Ishikawa (cell line): ENCODE data around the gene IL31.

Experiments used
- CEBPB ChIP-seq: IDR thresholded peaks from 2 replicates; pipeline ENCODE4 v1.6.1; 2012
- CREB1 ChIP-seq: IDR thresholded peaks from 2 replicates; pipeline ENCODE4 v1.6.1; 2012; ENCODE audit warnings: low read depth
- EGR1 ChIP-seq: IDR thresholded peaks from 2 replicates; pipeline ENCODE4 v1.6.1; 2012
- EP300 ChIP-seq: IDR thresholded peaks from 2 replicates; pipeline ENCODE4 v1.6.1; 2012; ENCODE audit warnings: borderline replicate concordance
- FOXM1 ChIP-seq: IDR thresholded peaks from 2 replicates; pipeline ENCODE4 v1.6.1; 2012; ENCODE audit warnings: low read depth, borderline replicate concordance
- NFIC ChIP-seq: IDR thresholded peaks from 2 replicates; pipeline ENCODE4 v1.6.1; 2012
- RAD21 ChIP-seq: IDR thresholded peaks from 2 replicates; pipeline ENCODE4 v1.6.1; 2012; ENCODE audit warnings: low read depth
- TAF1 ChIP-seq: IDR thresholded peaks from 2 replicates; pipeline ENCODE4 v1.6.1; 2012; ENCODE audit warnings: low read depth, mild to moderate bottlenecking
- TCF12 ChIP-seq: IDR thresholded peaks from 2 replicates; pipeline ENCODE4 v1.6.1; 2012; ENCODE audit warnings: low read depth
- TEAD4 ChIP-seq: IDR thresholded peaks from 2 replicates; pipeline ENCODE4 v1.6.1; 2012
- YY1 ChIP-seq: IDR thresholded peaks from 2 replicates; pipeline ENCODE4 v1.6.1; 2012; ENCODE audit warnings: low read depth
- ZBTB7A ChIP-seq: IDR thresholded peaks from 2 replicates; pipeline ENCODE4 v1.6.1; 2012; ENCODE audit warnings: low read depth
- TF ChIP-seq, protein P1 (sequence below): IDR thresholded peaks from 2 replicates; pipeline ENCODE4 v1.6.1; 2012
- TF ChIP-seq, protein P2 (sequence below): IDR thresholded peaks from 2 replicates; pipeline ENCODE4 v1.6.1; 2012
- TF ChIP-seq, protein P3 (sequence below): IDR thresholded peaks from 2 replicates; pipeline ENCODE4 v1.6.1; 2012; ENCODE audit warnings: low read depth, mild to moderate bottlenecking

The IL31 gene

DNA sequence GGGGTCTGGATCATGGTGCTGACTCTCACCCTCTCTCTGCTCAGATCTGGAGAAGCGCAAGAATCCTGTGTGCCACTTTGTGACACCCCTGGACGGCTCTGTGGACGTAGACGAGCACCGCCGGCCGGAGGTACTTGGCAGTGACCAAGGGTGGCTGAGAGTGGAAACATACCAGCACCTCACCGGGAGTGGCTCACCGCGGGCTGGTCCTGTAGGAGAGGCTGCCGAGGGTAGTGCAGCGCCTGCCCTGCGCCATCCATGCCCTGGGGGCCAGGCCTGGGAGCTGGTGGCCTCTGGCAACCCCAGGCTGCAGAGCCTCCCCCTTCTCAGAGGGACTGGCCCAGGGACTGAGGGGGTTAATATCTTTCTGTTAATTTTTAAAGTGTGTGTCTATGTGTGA, 46.2 kb downstream of the IL31 start:
- TF ChIP-seq TAF1 (no peak), EGR1 (no peak), NFIC (no peak), CEBPB (no peak), RAD21 (no peak), TEAD4 (no peak), CREB1 (no peak), TCF12 (no peak), EP300 (no peak)
- TF ChIP-seq, protein P1, sequence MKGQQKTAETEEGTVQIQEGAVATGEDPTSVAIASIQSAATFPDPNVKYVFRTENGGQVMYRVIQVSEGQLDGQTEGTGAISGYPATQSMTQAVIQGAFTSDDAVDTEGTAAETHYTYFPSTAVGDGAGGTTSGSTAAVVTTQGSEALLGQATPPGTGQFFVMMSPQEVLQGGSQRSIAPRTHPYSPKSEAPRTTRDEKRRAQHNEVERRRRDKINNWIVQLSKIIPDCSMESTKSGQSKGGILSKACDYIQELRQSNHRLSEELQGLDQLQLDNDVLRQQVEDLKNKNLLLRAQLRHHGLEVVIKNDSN = no peak
- TF ChIP-seq, protein P2, sequence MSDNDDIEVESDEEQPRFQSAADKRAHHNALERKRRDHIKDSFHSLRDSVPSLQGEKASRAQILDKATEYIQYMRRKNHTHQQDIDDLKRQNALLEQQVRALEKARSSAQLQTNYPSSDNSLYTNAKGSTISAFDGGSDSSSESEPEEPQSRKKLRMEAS = no peak
- TF ChIP-seq, protein P3, sequence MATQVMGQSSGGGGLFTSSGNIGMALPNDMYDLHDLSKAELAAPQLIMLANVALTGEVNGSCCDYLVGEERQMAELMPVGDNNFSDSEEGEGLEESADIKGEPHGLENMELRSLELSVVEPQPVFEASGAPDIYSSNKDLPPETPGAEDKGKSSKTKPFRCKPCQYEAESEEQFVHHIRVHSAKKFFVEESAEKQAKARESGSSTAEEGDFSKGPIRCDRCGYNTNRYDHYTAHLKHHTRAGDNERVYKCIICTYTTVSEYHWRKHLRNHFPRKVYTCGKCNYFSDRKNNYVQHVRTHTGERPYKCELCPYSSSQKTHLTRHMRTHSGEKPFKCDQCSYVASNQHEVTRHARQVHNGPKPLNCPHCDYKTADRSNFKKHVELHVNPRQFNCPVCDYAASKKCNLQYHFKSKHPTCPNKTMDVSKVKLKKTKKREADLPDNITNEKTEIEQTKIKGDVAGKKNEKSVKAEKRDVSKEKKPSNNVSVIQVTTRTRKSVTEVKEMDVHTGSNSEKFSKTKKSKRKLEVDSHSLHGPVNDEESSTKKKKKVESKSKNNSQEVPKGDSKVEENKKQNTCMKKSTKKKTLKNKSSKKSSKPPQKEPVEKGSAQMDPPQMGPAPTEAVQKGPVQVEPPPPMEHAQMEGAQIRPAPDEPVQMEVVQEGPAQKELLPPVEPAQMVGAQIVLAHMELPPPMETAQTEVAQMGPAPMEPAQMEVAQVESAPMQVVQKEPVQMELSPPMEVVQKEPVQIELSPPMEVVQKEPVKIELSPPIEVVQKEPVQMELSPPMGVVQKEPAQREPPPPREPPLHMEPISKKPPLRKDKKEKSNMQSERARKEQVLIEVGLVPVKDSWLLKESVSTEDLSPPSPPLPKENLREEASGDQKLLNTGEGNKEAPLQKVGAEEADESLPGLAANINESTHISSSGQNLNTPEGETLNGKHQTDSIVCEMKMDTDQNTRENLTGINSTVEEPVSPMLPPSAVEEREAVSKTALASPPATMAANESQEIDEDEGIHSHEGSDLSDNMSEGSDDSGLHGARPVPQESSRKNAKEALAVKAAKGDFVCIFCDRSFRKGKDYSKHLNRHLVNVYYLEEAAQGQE = no peak

DNA sequence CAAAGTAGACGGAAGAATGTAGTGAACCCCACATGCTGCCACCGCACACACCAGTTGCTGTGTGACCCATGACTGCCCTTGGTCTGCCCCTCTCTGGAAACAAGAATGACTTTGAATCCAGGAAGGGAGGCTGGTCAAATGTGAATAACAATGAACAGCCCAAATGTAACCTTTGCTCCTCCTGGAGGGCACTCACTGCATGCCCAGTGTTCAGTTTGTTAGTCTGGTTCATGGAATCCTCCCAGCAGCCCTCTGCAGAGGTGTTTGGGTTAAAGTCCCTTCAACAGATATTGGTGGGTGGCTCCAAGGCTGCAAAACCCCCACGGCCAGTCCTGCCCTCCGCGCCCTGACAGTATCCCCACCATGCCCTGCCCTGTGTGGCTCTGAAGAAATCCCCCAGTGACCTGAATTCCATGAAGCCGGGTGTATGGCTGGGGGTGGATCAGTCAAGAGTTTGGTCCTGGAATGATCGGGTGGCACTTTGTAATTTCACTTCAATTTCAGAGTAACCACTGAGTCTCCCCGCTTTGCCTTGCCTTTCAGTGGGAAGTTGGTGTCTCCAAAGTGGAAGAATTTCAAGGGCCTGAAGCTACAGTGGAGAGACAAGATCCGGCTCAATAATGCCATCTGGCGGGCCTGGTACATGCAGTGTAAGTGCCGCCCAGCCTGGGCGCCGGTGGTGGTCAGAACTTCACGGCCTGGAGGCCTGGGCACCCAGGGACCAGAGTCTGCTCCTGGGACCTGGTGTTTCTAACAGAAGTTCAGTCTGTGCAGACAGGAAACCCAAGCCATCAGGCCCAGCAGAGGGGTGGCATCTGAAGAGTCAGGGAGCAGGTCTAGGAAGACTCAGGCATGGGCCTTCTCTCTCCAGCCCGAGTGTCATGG, 47.1 kb downstream of the IL31 start:
- TF ChIP-seq TEAD4 (no peak), CREB1 (no peak), RAD21 (no peak)
- TF ChIP-seq, protein P1 = no peak

DNA sequence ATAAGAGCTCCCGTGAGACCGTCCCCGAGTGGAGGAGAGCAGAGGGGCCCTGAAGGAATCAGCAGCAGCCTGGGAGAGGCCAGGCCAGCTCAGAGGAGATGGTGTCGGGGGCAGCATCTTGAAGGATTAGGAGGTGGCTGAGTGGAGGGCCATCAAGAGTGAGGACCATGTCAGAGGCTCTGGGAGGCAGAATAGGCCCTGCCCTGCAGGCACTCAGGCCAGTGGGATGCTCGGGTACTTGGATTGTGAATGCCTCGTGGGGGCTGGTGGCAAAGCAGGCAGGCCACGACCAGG, 47.7 kb downstream of the IL31 start:
- TF ChIP-seq TAF1 = no peak
- TF ChIP-seq, protein P1 = no peak
- TF ChIP-seq FOXM1 = no peak
- no peak for TF ChIP-seq CEBPB
- TF ChIP-seq, protein P2 = no peak
- TF ChIP-seq TCF12 = no peak
- no peak for TF ChIP-seq YY1
- no peak for TF ChIP-seq EGR1
- no peak for TF ChIP-seq TEAD4
- TF ChIP-seq RAD21 = no peak
- no peak for TF ChIP-seq CREB1
- TF ChIP-seq, protein P3 = no peak
- TF ChIP-seq NFIC = no peak
- TF ChIP-seq ZBTB7A = no peak
- TF ChIP-seq EP300 = no peak

DNA sequence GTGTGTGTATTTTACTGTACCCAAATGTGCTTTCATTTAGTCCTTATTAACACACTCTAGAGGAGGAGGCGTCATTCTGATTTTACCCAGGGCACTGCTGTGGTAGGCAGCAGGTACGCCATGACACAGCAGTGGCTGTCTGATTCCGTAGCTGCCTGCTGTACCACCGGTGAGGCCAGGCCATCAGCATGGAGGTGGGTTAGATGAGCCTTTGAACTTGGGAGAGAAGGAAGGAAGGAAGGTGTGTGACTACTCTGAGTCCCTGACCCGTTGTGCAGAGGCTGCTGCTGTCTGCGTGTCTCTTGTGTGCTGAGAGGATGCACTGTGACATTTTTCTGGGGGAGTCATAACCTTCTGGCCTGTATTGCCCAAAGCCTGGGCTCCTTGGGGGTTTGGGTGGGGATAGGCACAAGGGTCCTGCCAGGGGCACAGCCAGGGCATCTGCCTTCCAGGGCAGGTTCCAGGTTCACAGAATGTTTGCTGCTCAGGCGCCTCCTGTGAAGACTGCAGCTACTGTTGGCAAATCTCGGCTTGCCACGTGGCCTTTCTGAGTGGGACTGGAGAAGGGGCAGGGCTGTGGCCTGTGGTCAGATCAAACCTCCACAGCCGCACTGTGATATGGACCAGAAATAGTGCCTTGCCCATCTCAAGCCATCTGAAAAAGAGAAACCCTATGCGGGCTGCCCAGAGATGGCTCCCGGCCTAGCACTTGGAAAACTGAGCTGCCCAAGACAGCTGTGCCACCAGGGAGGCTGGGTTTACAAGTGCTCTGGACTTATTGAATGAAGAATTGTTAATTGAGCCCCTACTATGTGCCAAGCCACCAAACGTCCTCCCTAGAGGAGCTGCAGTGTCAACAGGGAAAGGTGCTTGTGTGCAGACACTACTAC, 48.3 kb downstream of the IL31 start:
- TF ChIP-seq ZBTB7A (no peak), NFIC (no peak), TCF12 (no peak), TAF1 (no peak), YY1 (no peak), CEBPB (no peak)
- TF ChIP-seq, protein P2 = no peak

DNA sequence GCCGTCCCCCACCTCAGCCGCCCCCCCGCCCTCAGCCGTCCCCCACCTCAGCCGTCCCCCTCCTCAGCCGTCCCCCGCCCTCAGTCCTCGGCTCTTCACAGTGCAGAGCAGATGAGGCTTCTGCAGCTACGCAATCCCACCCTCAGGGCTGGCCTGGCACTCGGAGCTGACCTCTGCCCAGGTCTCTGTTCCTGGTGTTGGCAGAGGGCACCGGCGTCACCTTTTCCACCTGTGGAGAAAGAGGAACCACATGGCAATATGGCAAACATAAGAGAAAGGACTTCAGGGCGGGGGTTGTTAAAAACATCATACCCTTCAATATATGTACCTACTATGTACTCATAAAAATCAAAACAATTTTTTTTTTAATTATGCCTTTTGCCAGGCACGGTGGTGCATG, 49.7 kb downstream of the IL31 start:
- no peak for TF ChIP-seq ZBTB7A
- TF ChIP-seq, protein P1 = no peak
- TF ChIP-seq TAF1 = no peak
- TF ChIP-seq CEBPB = no peak
- TF ChIP-seq FOXM1 = no peak
- TF ChIP-seq NFIC = no peak
- no peak for TF ChIP-seq TCF12
- TF ChIP-seq, protein P2 = no peak
- no peak for TF ChIP-seq RAD21
- no peak for TF ChIP-seq YY1
- no peak for TF ChIP-seq EP300
- TF ChIP-seq CREB1 = no peak
- TF ChIP-seq, protein P3 = no peak
- TF ChIP-seq EGR1 = no peak
- no peak for TF ChIP-seq TEAD4
